ENCODE measurements around the gene MAFG.

Gene MAFG

DNA sequence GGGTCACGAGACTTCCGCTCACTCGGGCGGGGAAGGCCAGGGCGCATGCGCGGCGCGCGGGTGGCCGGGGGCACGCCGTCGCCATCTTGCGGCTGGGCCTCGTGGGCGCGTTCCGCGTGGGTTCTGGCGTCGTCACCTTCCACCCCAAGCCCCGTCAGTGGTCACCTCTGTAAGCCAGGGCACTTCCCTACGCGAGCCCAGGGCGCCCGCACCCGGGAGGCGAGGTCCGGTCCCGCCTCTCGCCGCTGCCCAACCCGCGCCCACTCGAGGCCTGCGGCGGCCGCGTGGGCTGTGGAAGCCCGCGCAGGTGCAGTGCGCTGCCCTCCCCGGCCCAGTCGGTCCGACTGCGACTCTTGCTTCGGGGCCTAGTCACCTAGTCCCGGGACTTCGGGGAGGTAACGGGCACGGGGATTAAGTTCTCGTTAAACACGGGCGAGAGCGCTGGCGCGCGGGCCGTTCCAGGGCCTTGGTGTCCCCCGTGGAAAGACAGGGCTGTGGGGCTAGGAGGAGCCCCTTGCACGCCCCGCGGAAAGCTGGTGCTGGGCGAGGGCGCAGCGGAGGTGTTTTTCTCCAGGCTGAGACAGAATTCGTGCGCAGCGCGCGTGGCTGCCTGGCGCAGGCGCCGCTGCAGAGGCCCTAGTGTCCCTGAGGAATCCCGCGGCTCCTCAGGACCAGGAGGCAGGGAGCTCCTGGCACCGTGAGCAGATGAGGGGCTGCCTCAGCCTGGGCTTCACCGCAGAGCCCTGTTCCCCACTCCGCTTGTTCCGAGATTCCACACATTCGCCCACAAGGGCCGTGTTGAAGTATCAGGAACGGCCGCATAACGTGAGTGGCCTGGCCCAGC is 55.9 kb downstream of the MAFG start:
- Histone ChIP-seq H4K20me1 (ENCODE audit: insufficient read depth, low read length, poor library complexity, severe bottlenecking) (peaks cover 33% of the 10 kb centered on the region), H3K36me3 (ENCODE audit: insufficient read depth, low read length) (peaks cover 18% of the 10 kb centered on the region), H3K4me3 (ENCODE audit: low read length, poor library complexity, severe bottlenecking) (peak overlapping the region; percentile 95), H3F3A (ENCODE audit: low read depth) (peaks cover 8% of the 10 kb centered on the region; the same call in 1 of the 2 replicates), H3K9me2 (replicated peaks; ENCODE audit: low read depth, low read length) (no peaks in the 10 kb centered on the region), H3K27me3 (ENCODE audit: insufficient read depth, low read length, poor library complexity, severe bottlenecking) (peaks cover 4% of the 10 kb centered on the region), H3K79me2 (ENCODE audit: insufficient read depth, low read length) (peaks cover 58% of the 10 kb centered on the region), H3K9me3 (ENCODE audit: insufficient read depth, low read depth, low read length) (no peaks in the 10 kb centered on the region), H3K9ac (ENCODE audit: low read depth, low read length, poor library complexity, severe bottlenecking) (peak overlapping the region; percentile 100), H3K4me1 (ENCODE audit: insufficient read depth, low read length, poor library complexity, severe bottlenecking) (peaks cover 17% of the 10 kb centered on the region), H3K4me2 (ENCODE audit: low read depth, low read length, poor library complexity, severe bottlenecking) (peak overlapping the region; percentile 84), H2AFZ (ENCODE audit: low read length) (peak overlapping the region; percentile 62)
- no peak for TF ChIP-seq EZH2phosphoT487 (IDR thresholded peaks at IDR 0.05; ENCODE audit: borderline replicate concordance)
- TF ChIP-seq, protein P1, sequence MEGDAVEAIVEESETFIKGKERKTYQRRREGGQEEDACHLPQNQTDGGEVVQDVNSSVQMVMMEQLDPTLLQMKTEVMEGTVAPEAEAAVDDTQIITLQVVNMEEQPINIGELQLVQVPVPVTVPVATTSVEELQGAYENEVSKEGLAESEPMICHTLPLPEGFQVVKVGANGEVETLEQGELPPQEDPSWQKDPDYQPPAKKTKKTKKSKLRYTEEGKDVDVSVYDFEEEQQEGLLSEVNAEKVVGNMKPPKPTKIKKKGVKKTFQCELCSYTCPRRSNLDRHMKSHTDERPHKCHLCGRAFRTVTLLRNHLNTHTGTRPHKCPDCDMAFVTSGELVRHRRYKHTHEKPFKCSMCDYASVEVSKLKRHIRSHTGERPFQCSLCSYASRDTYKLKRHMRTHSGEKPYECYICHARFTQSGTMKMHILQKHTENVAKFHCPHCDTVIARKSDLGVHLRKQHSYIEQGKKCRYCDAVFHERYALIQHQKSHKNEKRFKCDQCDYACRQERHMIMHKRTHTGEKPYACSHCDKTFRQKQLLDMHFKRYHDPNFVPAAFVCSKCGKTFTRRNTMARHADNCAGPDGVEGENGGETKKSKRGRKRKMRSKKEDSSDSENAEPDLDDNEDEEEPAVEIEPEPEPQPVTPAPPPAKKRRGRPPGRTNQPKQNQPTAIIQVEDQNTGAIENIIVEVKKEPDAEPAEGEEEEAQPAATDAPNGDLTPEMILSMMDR (conservative IDR thresholded peaks at IDR 0.05; ENCODE audit: low read length): peak; percentile 21; the same call in 1 of the 2 replicates

DNA sequence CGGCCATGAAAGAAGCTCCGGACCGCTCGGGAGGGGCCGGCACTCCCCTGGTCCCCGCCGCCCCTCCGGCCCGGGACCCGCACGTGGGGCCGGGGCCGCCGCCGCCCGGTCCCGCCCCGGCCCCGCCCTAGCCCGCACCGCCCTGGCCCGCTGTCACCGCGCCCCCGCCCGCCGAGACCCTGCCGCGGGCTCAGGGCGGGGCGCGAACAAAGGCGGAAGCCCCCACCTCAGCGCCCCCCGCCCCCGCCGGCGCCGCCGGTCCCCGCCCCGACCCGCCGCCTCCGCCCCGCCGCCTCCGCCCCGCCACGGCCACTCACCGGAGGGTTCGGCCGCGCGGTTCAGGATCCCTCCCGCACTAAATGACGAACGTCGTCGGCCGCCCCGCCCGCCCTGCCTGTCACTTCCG is 56.6 kb downstream of the MAFG start, which contains the start of gene ARHGDIA:
Gene ARHGDIA, minus strand, starts transcription at position 357 of the 406 bp plus-strand sequence. CDS start 1,407 bp downstream, outside the sequence.
- H3K9ac ChIP-seq (ENCODE audit: low read depth, low read length, poor library complexity, severe bottlenecking): peak within 1 kb of the TSS; percentile 100
- H3K79me2 ChIP-seq (ENCODE audit: insufficient read depth, low read length): peaks cover 65% of the 10 kb centered on the region
- H3K27me3 ChIP-seq (ENCODE audit: insufficient read depth, low read length, poor library complexity, severe bottlenecking): peaks cover 4% of the 10 kb centered on the region
- no peaks in the 10 kb centered on the region for H3K9me2 ChIP-seq (replicated peaks; ENCODE audit: low read depth, low read length)
- H3K4me2 ChIP-seq (ENCODE audit: low read depth, low read length, poor library complexity, severe bottlenecking): peak within 1 kb of the TSS; percentile 99
- TF ChIP-seq EZH2phosphoT487 (IDR thresholded peaks at IDR 0.05; ENCODE audit: borderline replicate concordance): no peak
- TF ChIP-seq, protein P1 (conservative IDR thresholded peaks at IDR 0.05; ENCODE audit: low read length): no peak
- H3F3A ChIP-seq (ENCODE audit: low read depth): peaks cover 8% of the 10 kb centered on the region; the same call in 1 of the 2 replicates
- H3K4me1 ChIP-seq (ENCODE audit: insufficient read depth, low read length, poor library complexity, severe bottlenecking): peaks cover 17% of the 10 kb centered on the region
- H2AFZ ChIP-seq (ENCODE audit: low read length): peak within 1 kb of the TSS; percentile 62
- H3K4me3 ChIP-seq (ENCODE audit: low read length, poor library complexity, severe bottlenecking): peak within 1 kb of the TSS; percentile 95
- H3K36me3 ChIP-seq (ENCODE audit: insufficient read depth, low read length): peaks cover 18% of the 10 kb centered on the region
- H4K20me1 ChIP-seq (ENCODE audit: insufficient read depth, low read length, poor library complexity, severe bottlenecking): peaks cover 33% of the 10 kb centered on the region
- no peaks in the 10 kb centered on the region for H3K9me3 ChIP-seq (ENCODE audit: insufficient read depth, low read depth, low read length)

DNA sequence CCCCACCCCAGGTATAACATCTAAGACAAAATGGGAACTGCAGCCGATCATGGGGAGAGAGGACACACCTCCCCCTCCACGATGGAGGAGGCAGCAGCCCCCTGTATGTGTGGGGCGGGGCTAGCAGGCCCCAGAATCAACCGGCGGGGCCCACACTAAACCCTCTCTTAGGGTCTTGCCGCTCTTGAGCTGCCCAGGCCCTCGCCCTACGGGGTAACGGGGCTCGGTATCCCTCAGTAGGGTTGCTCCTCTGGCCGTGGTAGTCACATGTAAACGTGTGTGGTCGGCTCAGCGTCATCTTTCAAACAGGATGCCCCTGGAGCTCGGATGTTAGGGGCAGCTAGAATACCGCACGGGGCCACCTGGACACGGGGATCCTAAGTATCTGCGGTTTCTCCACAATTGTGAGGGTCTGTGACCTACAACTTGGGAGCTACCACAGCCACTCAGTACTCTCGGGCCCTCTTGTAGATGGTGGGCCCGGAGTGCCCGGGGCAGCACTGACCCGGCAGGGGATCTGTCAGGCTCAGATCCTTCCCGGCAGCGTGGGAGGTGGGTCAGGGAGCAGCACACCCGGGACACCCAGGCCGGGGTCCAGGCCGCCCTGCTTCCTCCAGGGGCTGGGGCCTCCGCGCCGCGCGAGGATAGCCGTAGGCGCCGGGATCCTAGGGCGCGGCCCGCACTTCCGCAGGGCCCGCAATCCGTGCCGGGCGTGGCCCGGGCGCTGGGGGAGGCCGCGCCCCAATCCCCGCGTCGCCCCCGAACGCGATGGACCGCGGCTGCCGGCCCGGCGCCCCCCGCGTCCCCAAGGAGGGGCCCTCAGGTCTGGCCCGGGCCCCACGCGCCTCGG is 57.2 kb downstream of the MAFG start:
- peaks cover 4% of the 10 kb centered on the region for H3K27me3 ChIP-seq (ENCODE audit: insufficient read depth, low read length, poor library complexity, severe bottlenecking)
- peaks cover 8% of the 10 kb centered on the region; the same call in 1 of the 2 replicates for H3F3A ChIP-seq (ENCODE audit: low read depth)
- H4K20me1 ChIP-seq (ENCODE audit: insufficient read depth, low read length, poor library complexity, severe bottlenecking): peaks cover 33% of the 10 kb centered on the region
- no peak overlapping the region for H2AFZ ChIP-seq (ENCODE audit: low read length)
- TF ChIP-seq, protein P1 (conservative IDR thresholded peaks at IDR 0.05; ENCODE audit: low read length): no peak
- no peak for TF ChIP-seq EZH2phosphoT487 (IDR thresholded peaks at IDR 0.05; ENCODE audit: borderline replicate concordance)
- H3K36me3 ChIP-seq (ENCODE audit: insufficient read depth, low read length): peaks cover 18% of the 10 kb centered on the region
- H3K4me2 ChIP-seq (ENCODE audit: low read depth, low read length, poor library complexity, severe bottlenecking): peak overlapping the region; percentile 99
- peak overlapping the region; percentile 97 for H3K9ac ChIP-seq (ENCODE audit: low read depth, low read length, poor library complexity, severe bottlenecking)
- H3K9me2 ChIP-seq (replicated peaks; ENCODE audit: low read depth, low read length): no peaks in the 10 kb centered on the region
- peaks cover 70% of the 10 kb centered on the region for H3K79me2 ChIP-seq (ENCODE audit: insufficient read depth, low read length)
- peaks cover 17% of the 10 kb centered on the region for H3K4me1 ChIP-seq (ENCODE audit: insufficient read depth, low read length, poor library complexity, severe bottlenecking)
- H3K9me3 ChIP-seq (ENCODE audit: insufficient read depth, low read depth, low read length): no peaks in the 10 kb centered on the region
- H3K4me3 ChIP-seq (ENCODE audit: low read length, poor library complexity, severe bottlenecking): peak overlapping the region; percentile 86
